Measurements from ENCODE around the gene NUDCD3. TPM values are rescaled to one million over a fixed set of nuclear protein-coding genes. Genes with fewer than 3 reads are reported as not detected.

NUDCD3 gene
- total RNA-seq, 1 experiment from 2014 or later, result 117 TPM

DNA sequence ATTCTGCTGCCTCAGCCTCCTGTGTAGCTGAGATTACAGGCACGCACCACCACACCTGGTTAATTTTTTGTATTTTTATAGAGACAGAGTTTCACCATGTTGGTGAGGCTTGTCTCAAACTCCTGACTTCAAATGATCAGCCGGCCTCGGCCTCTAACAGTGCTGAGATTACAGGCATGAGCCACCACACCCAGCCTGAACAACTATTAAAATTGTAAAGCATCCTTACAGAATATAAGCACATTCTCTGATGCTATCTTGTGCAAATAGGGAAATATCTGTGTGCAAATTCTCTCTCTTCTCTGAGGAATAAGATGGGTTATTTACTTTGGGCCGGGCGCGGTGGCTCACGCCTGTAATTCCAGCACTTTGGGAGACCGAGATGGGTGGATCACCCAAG lies 12.5 kb downstream of the NUDCD3 start:
- POLR2A ChIA-PET, result no interaction called here
- H3K4me1 ChIP-seq (ENCODE audit: control insufficient read depth, insufficient read depth, low read length), result peaks cover 8% of the 10 kb centered on the region
- H3K4me3 ChIP-seq (ENCODE audit: low read depth in 2 of 2, low read length in 2 of 2), result no peak overlapping the region
- no peak for DNase-seq (ENCODE audit: low read depth, low spot score)
- no peak for TF ChIP-seq CTCF (IDR thresholded peaks at IDR 0.05)
- TF ChIP-seq, protein P1, sequence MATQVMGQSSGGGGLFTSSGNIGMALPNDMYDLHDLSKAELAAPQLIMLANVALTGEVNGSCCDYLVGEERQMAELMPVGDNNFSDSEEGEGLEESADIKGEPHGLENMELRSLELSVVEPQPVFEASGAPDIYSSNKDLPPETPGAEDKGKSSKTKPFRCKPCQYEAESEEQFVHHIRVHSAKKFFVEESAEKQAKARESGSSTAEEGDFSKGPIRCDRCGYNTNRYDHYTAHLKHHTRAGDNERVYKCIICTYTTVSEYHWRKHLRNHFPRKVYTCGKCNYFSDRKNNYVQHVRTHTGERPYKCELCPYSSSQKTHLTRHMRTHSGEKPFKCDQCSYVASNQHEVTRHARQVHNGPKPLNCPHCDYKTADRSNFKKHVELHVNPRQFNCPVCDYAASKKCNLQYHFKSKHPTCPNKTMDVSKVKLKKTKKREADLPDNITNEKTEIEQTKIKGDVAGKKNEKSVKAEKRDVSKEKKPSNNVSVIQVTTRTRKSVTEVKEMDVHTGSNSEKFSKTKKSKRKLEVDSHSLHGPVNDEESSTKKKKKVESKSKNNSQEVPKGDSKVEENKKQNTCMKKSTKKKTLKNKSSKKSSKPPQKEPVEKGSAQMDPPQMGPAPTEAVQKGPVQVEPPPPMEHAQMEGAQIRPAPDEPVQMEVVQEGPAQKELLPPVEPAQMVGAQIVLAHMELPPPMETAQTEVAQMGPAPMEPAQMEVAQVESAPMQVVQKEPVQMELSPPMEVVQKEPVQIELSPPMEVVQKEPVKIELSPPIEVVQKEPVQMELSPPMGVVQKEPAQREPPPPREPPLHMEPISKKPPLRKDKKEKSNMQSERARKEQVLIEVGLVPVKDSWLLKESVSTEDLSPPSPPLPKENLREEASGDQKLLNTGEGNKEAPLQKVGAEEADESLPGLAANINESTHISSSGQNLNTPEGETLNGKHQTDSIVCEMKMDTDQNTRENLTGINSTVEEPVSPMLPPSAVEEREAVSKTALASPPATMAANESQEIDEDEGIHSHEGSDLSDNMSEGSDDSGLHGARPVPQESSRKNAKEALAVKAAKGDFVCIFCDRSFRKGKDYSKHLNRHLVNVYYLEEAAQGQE (IDR thresholded peaks at IDR 0.05; ENCODE audit: insufficient read depth in 1 of 2, low read depth in 2 of 2, low read length in 1 of 2), result no peak
- TF ChIP-seq POLR2AphosphoS5 (IDR thresholded peaks at IDR 0.05; ENCODE audit: low read depth, low read length), result no peak
- no peak for TF ChIP-seq TCF7L2 (IDR thresholded peaks at IDR 0.05; ENCODE audit: low read depth, low read length)
- TF ChIP-seq SIN3A (IDR thresholded peaks at IDR 0.05; ENCODE audit: borderline replicate concordance, insufficient read depth, low read depth, low read length), result no peak
- no peaks in the 10 kb centered on the region for H3K9me3 ChIP-seq (ENCODE audit: control insufficient read depth, insufficient read depth, low read depth, low read length)
- BruUV-seq (replicated peaks), result no TSS peak
- CTCF ChIA-PET, result no interaction called here
- intact Hi-C loops (cut with micrococcal nuclease; ENCODE audit: unreplicated experiment), result loop anchor here (1.0 kb wide), 1 partner anchor 237 kb away; no protein-coding TSS in a partner anchor
- in situ Hi-C loops (cut with HindIII; ENCODE audit: low pct_unique_long_range_greater_than_20kb, low sequenced_read_pairs), result no loop called here
- no peak for ATAC-seq
- H3K36me3 ChIP-seq (ENCODE audit: control insufficient read depth, insufficient read depth, low read length), result peaks cover 33% of the 10 kb centered on the region
- H3K27me3 ChIP-seq (ENCODE audit: control insufficient read depth, insufficient read depth, low read length), result no peaks in the 10 kb centered on the region
- H3K27ac ChIP-seq (ENCODE audit: low read length), result no peak overlapping the region

DNA sequence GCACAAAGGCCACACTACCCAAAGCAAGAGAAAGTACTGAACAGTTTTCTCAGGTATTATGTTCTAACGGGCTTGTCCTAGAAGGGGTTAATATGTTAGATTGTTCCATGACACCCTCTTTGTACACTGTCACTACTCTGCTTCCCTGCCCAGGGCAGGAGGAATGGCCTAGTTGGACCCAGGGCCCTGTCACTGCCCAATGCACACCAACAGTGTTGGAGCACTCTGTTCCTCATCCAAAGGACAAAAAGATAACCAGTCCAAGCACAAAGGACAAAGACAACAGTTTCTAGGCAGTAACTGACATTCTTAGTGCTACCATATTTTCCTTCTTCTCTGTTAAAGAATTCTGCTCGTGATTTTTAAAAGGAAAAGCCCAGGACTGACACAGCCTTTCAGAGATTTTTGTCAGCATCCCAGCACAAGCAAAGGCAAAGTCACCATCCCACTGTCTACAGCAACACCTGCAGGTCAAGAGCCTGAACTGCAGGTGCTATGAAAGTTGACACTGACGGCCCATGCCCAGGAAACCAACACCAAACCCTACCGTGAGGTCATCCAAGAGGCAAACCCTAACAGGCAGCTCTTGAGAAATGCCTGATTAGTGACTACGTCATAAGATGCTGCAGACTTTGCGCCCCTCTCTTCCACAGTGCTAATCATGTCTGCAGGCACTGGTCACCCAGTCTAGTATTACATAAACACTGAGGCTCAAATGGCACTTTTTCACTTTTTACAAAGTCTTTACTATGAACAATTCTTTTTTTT lies 13.2 kb downstream of the NUDCD3 start:
- Histone ChIP-seq H3K27me3 (ENCODE audit: control insufficient read depth, insufficient read depth, low read length) (no peaks in the 10 kb centered on the region), H3K36me3 (ENCODE audit: control insufficient read depth, insufficient read depth, low read length) (peaks cover 28% of the 10 kb centered on the region), H3K27ac (ENCODE audit: low read length) (no peak overlapping the region), H3K4me1 (ENCODE audit: control insufficient read depth, insufficient read depth, low read length) (peaks cover 10% of the 10 kb centered on the region), H3K4me3 (ENCODE audit: low read depth in 2 of 2, low read length in 2 of 2) (no peak overlapping the region), H3K9me3 (ENCODE audit: control insufficient read depth, insufficient read depth, low read depth, low read length) (no peaks in the 10 kb centered on the region)
- ChIA-PET CTCF (interaction anchor here (0.7 kb wide), 1 partner anchor 282 kb away, joined by 3 read pairs; no protein-coding TSS in a partner anchor), POLR2A (no interaction called here)
- BruUV-seq (replicated peaks), result no TSS peak
- intact Hi-C loops (cut with micrococcal nuclease; ENCODE audit: unreplicated experiment) (loop anchor here (1.0 kb wide), 1 partner anchor 236 kb away; no protein-coding TSS in a partner anchor), in situ Hi-C loops (cut with HindIII; ENCODE audit: low pct_unique_long_range_greater_than_20kb, low sequenced_read_pairs) (no loop called here)
- TF ChIP-seq TCF7L2 (IDR thresholded peaks at IDR 0.05; ENCODE audit: low read depth, low read length) (no peak), SIN3A (IDR thresholded peaks at IDR 0.05; ENCODE audit: borderline replicate concordance, insufficient read depth, low read depth, low read length) (no peak), CTCF (IDR thresholded peaks at IDR 0.05) (peak; percentile 93), POLR2AphosphoS5 (IDR thresholded peaks at IDR 0.05; ENCODE audit: low read depth, low read length) (no peak)
- TF ChIP-seq, protein P1 (IDR thresholded peaks at IDR 0.05; ENCODE audit: insufficient read depth in 1 of 2, low read depth in 2 of 2, low read length in 1 of 2), result no peak
- DNase-seq (ENCODE audit: low read depth, low spot score), result peak; percentile 71
- ATAC-seq, result peak; percentile 93
